ENCODE results near the gene GALE. TPM values are rescaled to one million over a fixed set of nuclear protein-coding genes. Genes with fewer than 3 reads are reported as not detected.
A peak's percentile ranks its signal among the peaks of the same experiment; 100 is the strongest.

Gene GALE
- total and polyA plus RNA-seq, 2 donors from 2014 or later: 68.1 to 73.7 TPM

DNA sequence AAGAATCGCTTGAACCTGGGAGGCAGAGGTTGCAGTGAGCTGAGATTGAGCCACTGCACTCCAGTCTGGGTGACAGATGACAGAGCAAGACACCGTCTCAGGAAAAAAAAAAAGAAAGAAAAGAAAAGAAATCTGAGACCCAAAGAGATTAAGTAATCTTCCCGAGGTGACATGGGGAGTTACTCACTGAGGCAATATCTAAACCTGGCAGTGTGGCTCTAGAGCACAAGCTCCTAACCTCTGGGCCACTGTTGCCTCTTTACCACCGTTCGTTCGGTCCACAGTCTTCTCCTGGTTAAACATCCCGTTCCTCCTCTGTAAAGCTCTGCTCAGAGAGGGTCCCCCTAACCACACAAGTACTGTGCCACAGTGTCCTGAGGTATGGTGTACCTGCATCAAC, 23.2 kb upstream of the GALE start:
- Histone ChIP-seq H3K4me1 (ENCODE audit: control insufficient read depth in 2 of 3, insufficient read depth in 2 of 3, low read depth in 1 of 3, low read length in 3 of 3) (peaks cover 0 to 3% (median 0%) of the 10 kb centered on the region in 3 donors), H3K9me3 (ENCODE audit: control insufficient read depth in 2 of 3, insufficient read depth in 1 of 3, low read length in 3 of 3) (no peaks in the 10 kb centered on the region), H3K36me3 (ENCODE audit: control insufficient read depth in 2 of 3, insufficient read depth in 3 of 3, low read length in 3 of 3) (peaks cover 0 to 3% (median 0%) of the 10 kb centered on the region in 3 donors), H3K27ac (ENCODE audit: low read depth in 2 of 2, low read length in 2 of 2) (no peak overlapping the region), H3K9ac (ENCODE audit: low read length in 3 of 3) (no peak overlapping the region), H3K4me3 (ENCODE audit: low read length in 3 of 3) (peak overlapping the region; percentile 2 to 96 (median 70)), H3K27me3 (ENCODE audit: control insufficient read depth, insufficient read depth, low read length) (no peaks in the 10 kb centered on the region)
- TF ChIP-seq, protein P1, sequence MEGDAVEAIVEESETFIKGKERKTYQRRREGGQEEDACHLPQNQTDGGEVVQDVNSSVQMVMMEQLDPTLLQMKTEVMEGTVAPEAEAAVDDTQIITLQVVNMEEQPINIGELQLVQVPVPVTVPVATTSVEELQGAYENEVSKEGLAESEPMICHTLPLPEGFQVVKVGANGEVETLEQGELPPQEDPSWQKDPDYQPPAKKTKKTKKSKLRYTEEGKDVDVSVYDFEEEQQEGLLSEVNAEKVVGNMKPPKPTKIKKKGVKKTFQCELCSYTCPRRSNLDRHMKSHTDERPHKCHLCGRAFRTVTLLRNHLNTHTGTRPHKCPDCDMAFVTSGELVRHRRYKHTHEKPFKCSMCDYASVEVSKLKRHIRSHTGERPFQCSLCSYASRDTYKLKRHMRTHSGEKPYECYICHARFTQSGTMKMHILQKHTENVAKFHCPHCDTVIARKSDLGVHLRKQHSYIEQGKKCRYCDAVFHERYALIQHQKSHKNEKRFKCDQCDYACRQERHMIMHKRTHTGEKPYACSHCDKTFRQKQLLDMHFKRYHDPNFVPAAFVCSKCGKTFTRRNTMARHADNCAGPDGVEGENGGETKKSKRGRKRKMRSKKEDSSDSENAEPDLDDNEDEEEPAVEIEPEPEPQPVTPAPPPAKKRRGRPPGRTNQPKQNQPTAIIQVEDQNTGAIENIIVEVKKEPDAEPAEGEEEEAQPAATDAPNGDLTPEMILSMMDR (IDR thresholded peaks at IDR 0.05; ENCODE audit: borderline replicate concordance, extremely low read depth, insufficient read depth): no peak
- no peak for FAIRE-seq
- no peak for DNase-seq
- intact Hi-C loops (cut with DNase I): no loop called here

DNA sequence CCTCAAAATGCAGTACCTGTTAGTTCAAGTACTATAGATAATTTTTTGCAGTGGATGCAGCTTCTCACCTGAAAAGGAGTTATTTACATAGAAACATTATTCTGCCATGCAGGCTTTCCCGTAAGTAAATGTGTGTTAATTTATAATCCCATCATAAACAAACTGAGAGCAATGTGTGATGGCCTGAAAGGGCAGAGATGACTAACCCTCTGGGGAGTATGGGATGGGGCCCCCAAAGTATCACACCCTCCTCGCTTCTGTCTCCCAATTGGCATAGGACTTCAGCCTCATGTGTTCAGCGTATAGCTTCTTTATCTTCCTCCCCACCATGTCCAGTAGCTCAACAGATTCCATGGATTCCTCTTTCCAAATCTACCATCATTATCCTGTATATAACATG, 17.1 kb upstream of the GALE start:
- H3K4me3 ChIP-seq (ENCODE audit: low read length in 3 of 3): no peak overlapping the region
- no peak overlapping the region for H3K27ac ChIP-seq (ENCODE audit: low read depth in 2 of 2, low read length in 2 of 2)
- DNase-seq (no peak), FAIRE-seq (no peak)
- H3K36me3 ChIP-seq (ENCODE audit: control insufficient read depth in 2 of 3, insufficient read depth in 3 of 3, low read length in 3 of 3): peaks cover 2 to 28% (median 22%) of the 10 kb centered on the region in 3 donors
- no peaks in the 10 kb centered on the region for H3K4me1 ChIP-seq (ENCODE audit: control insufficient read depth in 2 of 3, insufficient read depth in 2 of 3, low read depth in 1 of 3, low read length in 3 of 3)
- intact Hi-C loops (cut with DNase I): no loop called here
- H3K9me3 ChIP-seq (ENCODE audit: control insufficient read depth in 2 of 3, insufficient read depth in 1 of 3, low read length in 3 of 3): no peaks in the 10 kb centered on the region
- TF ChIP-seq, protein P1 (IDR thresholded peaks at IDR 0.05; ENCODE audit: borderline replicate concordance, extremely low read depth, insufficient read depth): no peak
- H3K27me3 ChIP-seq (ENCODE audit: control insufficient read depth, insufficient read depth, low read length): no peaks in the 10 kb centered on the region
- H3K9ac ChIP-seq (ENCODE audit: low read length in 3 of 3): no peak overlapping the region

DNA sequence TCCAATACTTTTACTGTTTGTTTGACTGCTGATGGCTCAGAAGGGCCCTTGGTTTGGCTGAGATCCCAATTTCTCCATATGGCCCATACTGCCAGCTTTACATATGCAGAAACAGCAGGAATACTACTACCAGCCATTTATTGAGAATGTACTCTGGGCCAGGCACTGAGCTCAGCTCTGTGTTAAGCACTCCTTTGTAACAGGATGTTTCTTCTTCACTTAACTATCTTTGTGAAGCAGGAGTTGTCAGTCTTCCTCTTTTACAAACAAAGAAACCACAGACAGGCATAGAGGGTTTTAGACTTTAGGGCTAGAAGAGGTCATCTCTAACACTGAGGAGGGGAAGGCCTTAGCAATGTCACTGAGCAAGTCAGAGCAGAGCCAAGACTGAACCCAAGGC, 16.4 kb upstream of the GALE start:
- H3K27ac ChIP-seq (ENCODE audit: low read depth in 2 of 2, low read length in 2 of 2): no peak overlapping the region
- no peaks in the 10 kb centered on the region for H3K4me1 ChIP-seq (ENCODE audit: control insufficient read depth in 2 of 3, insufficient read depth in 2 of 3, low read depth in 1 of 3, low read length in 3 of 3)
- no peak overlapping the region for H3K9ac ChIP-seq (ENCODE audit: low read length in 3 of 3)
- no peaks in the 10 kb centered on the region for H3K27me3 ChIP-seq (ENCODE audit: control insufficient read depth, insufficient read depth, low read length)
- DNase-seq (no peak), FAIRE-seq (no peak)
- peaks cover 2 to 31% (median 27%) of the 10 kb centered on the region in 3 donors for H3K36me3 ChIP-seq (ENCODE audit: control insufficient read depth in 2 of 3, insufficient read depth in 3 of 3, low read length in 3 of 3)
- intact Hi-C loops (cut with DNase I): no loop called here
- H3K4me3 ChIP-seq (ENCODE audit: low read length in 3 of 3): no peak overlapping the region
- no peaks in the 10 kb centered on the region for H3K9me3 ChIP-seq (ENCODE audit: control insufficient read depth in 2 of 3, insufficient read depth in 1 of 3, low read length in 3 of 3)
- TF ChIP-seq, protein P1 (IDR thresholded peaks at IDR 0.05; ENCODE audit: borderline replicate concordance, extremely low read depth, insufficient read depth): no peak

DNA sequence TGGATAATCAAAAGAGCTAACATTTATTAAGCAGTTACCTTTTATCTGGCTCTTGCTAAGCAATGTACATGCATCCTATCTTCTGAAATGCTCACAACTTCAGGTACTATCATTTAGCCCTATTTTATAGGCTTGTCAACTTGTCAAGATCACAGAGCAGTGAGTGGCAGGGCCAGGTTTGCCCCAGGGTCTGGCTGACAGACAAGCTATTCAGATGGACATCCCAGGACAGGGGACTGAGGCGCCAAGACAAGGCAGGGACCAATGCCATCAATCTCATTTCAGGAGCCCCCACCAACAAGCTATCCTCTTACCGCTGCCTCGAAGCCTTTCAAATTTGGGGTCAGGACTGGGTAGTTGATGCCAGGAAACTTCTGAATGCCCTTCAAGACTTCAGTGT, 15.8 kb upstream of the GALE start:
- FAIRE-seq: no peak
- intact Hi-C loops (cut with DNase I): no loop called here
- no peaks in the 10 kb centered on the region for H3K9me3 ChIP-seq (ENCODE audit: control insufficient read depth in 2 of 3, insufficient read depth in 1 of 3, low read length in 3 of 3)
- H3K27ac ChIP-seq (ENCODE audit: low read depth in 2 of 2, low read length in 2 of 2): no peak overlapping the region
- H3K4me3 ChIP-seq (ENCODE audit: low read length in 3 of 3): no peak overlapping the region
- peaks cover 2 to 31% (median 27%) of the 10 kb centered on the region in 3 donors for H3K36me3 ChIP-seq (ENCODE audit: control insufficient read depth in 2 of 3, insufficient read depth in 3 of 3, low read length in 3 of 3)
- H3K27me3 ChIP-seq (ENCODE audit: control insufficient read depth, insufficient read depth, low read length): no peaks in the 10 kb centered on the region
- TF ChIP-seq, protein P1 (IDR thresholded peaks at IDR 0.05; ENCODE audit: borderline replicate concordance, extremely low read depth, insufficient read depth): no peak
- no peak for DNase-seq
- H3K4me1 ChIP-seq (ENCODE audit: control insufficient read depth in 2 of 3, insufficient read depth in 2 of 3, low read depth in 1 of 3, low read length in 3 of 3): no peaks in the 10 kb centered on the region
- H3K9ac ChIP-seq (ENCODE audit: low read length in 3 of 3): no peak overlapping the region

All from kidney (tissue), 14 donors.